H9 (cell line): ENCODE measurements around the gene XRCC2. TPM values are rescaled to one million over a fixed set of nuclear protein-coding genes. Genes with fewer than 3 reads are reported as not detected.
A peak's percentile ranks its signal among the peaks of the same experiment; 100 is the strongest.

ENCODE experiments used
- DNase-seq: peaks from one replicate; pipeline ENCODE4 v3.0.0-alpha.2; 2017
- H2AFZ ChIP-seq: one replicate; pipeline ENCODE4 v1.6.1; 2013; ENCODE audit warnings: mild to moderate bottlenecking, low read length, control low read depth, moderate library complexity
- H2AK5ac ChIP-seq: 2 replicates; pipeline ENCODE4 v1.6.1; 2013; ENCODE audit warnings: low read length, control low read depth, mixed read lengths; ENCODE audit not compliant: insufficient read length
- H2BK120ac ChIP-seq: one replicate; pipeline ENCODE4 v1.6.1; 2013; ENCODE audit warnings: low read depth, mild to moderate bottlenecking, low read length, control low read depth, inconsistent platforms; ENCODE audit not compliant: poor library complexity, severe bottlenecking
- H2BK12ac ChIP-seq: 2 replicates; pipeline ENCODE4 v1.6.1; 2013; ENCODE audit warnings: low read length, control low read depth, mixed read lengths, low read depth; ENCODE audit not compliant: insufficient read length
- H2BK15ac ChIP-seq: 2 replicates; pipeline ENCODE4 v1.6.1; 2013; ENCODE audit warnings: low read depth, low read length, control low read depth
- H2BK20ac ChIP-seq: one replicate; pipeline ENCODE4 v1.6.1; 2013; ENCODE audit warnings: low read depth, mild to moderate bottlenecking, low read length, control low read depth, inconsistent platforms; ENCODE audit not compliant: poor library complexity, severe bottlenecking
- H2BK5ac ChIP-seq: 2 replicates; pipeline ENCODE4 v1.6.1; 2013; ENCODE audit warnings: low read length, control low read depth, mixed read lengths; ENCODE audit not compliant: insufficient read length
- H3K14ac ChIP-seq: 2 replicates; pipeline ENCODE4 v1.6.1; 2013; ENCODE audit warnings: low read length, control low read depth; ENCODE audit not compliant: insufficient read depth
- H3K18ac ChIP-seq: 2 replicates; pipeline ENCODE4 v1.6.1; 2013; ENCODE audit warnings: low read depth, mild to moderate bottlenecking, mixed read lengths, low read length, control low read depth; ENCODE audit not compliant: insufficient read length
- H3K23ac ChIP-seq: 2 replicates; pipeline ENCODE4 v1.6.1; 2013; ENCODE audit warnings: low read length, control low read depth, mixed read lengths, low read depth; ENCODE audit not compliant: insufficient read length
- H3K23me2 ChIP-seq: 2 replicates; pipeline ENCODE4 v1.6.1; 2013; ENCODE audit warnings: low read depth, mild to moderate bottlenecking, mixed read lengths, low read length, control low read depth; ENCODE audit not compliant: insufficient read length, poor library complexity, severe bottlenecking
- H3K27ac ChIP-seq: 2 replicates; pipeline ENCODE4 v1.5.1; 2013; ENCODE audit warnings: low read length, control low read depth, mixed read lengths, low read depth; ENCODE audit not compliant: insufficient read length
- H3K27me3 ChIP-seq: 2 replicates; pipeline ENCODE4 v1.6.1; 2013; ENCODE audit warnings: low read length, control low read depth, inconsistent platforms; ENCODE audit not compliant: insufficient read depth
- H3K4ac ChIP-seq: 2 replicates; pipeline ENCODE4 v1.6.1; 2013; ENCODE audit warnings: low read depth, mild to moderate bottlenecking, control low read depth, inconsistent platforms, low read length, moderate library complexity
- H3K4me1 ChIP-seq: 2 replicates; pipeline ENCODE4 v1.6.1; 2013; ENCODE audit warnings: low read length, control low read depth, inconsistent platforms; ENCODE audit not compliant: insufficient read depth
- H3K4me2 ChIP-seq: 2 replicates; pipeline ENCODE4 v1.6.1; 2013; ENCODE audit warnings: low read length, control low read depth, mixed read lengths; ENCODE audit not compliant: insufficient read length, insufficient read depth
- H3K56ac ChIP-seq: 2 replicates; pipeline ENCODE4 v1.6.1; 2013; ENCODE audit warnings: low read depth, mild to moderate bottlenecking, mixed read lengths, low read length, control low read depth; ENCODE audit not compliant: insufficient read length
- H3K79me1 ChIP-seq: 2 replicates; pipeline ENCODE4 v1.6.1; 2013; ENCODE audit warnings: low read depth, mild to moderate bottlenecking, moderate library complexity, low read length, control low read depth, inconsistent platforms; ENCODE audit not compliant: insufficient read depth, poor library complexity, severe bottlenecking
- H3K79me2 ChIP-seq: 2 replicates; pipeline ENCODE4 v1.6.1; 2013; ENCODE audit warnings: low read length, control low read depth, inconsistent platforms; ENCODE audit not compliant: insufficient read depth
- H3K9ac ChIP-seq: 2 replicates; pipeline ENCODE4 v1.6.1; 2013; ENCODE audit warnings: low read length, control low read depth, mixed read lengths; ENCODE audit not compliant: insufficient read length; ENCODE audit errors: extremely low read depth
- H3K9me3 ChIP-seq: one replicate; pipeline ENCODE4 v1.6.1; 2013; ENCODE audit warnings: low read depth, low read length, inconsistent platforms; ENCODE audit not compliant: control insufficient read depth
- H3T11ph ChIP-seq: one replicate; pipeline ENCODE4 v1.6.1; 2013; ENCODE audit warnings: mild to moderate bottlenecking, low read length, control low read depth, inconsistent platforms
- H4K20me1 ChIP-seq: one replicate; pipeline ENCODE4 v1.6.1; 2013; ENCODE audit not compliant: control insufficient read depth, insufficient read length, insufficient read depth
- H4K5ac ChIP-seq: 2 replicates; pipeline ENCODE4 v1.6.1; 2013; ENCODE audit warnings: low read depth, mild to moderate bottlenecking, mixed read lengths, low read length, control low read depth; ENCODE audit not compliant: insufficient read length
- H4K8ac ChIP-seq: replicated peaks from 2 replicates; pipeline ENCODE4 v1.6.1; 2013; ENCODE audit warnings: low read length, control low read depth, mixed read lengths, low read depth; ENCODE audit not compliant: insufficient read length
- H4K91ac ChIP-seq: 2 replicates; pipeline ENCODE4 v1.6.1; 2013; ENCODE audit warnings: low read depth, mild to moderate bottlenecking, moderate library complexity, mixed read lengths, low read length, control low read depth; ENCODE audit not compliant: insufficient read length
- H3K27ac Mint-ChIP-seq, 3 experiments: 2 replicates in 2 of 3; 3 replicates in 1 of 3; pipeline ENCODE4 v1.8.0; 2020 to 2021; ENCODE audit warnings: mixed read lengths in 3 of 3, mild to moderate bottlenecking in 1 of 3, moderate library complexity in 1 of 3
- H3K27me3 Mint-ChIP-seq: 2 replicates; pipeline ENCODE4 v1.8.0; 2021; ENCODE audit warnings: low read depth, mild to moderate bottlenecking, moderate library complexity, mixed read lengths
- H3K36me3 Mint-ChIP-seq, 3 experiments: 2 replicates in 2 of 3; 3 replicates in 1 of 3; pipeline ENCODE4 v1.8.0; 2020 to 2021; ENCODE audit warnings: low read depth in 3 of 3, mixed read lengths in 3 of 3; ENCODE audit not compliant: insufficient read depth in 1 of 3
- H3K4me1 Mint-ChIP-seq, 2 experiments: 2 replicates each; pipeline ENCODE4 v1.8.0; 2020; ENCODE audit warnings: mixed read lengths in 2 of 2
- H3K4me3 Mint-ChIP-seq, 2 experiments: 2 replicates in 1 of 2; 3 replicates in 1 of 2; pipeline ENCODE4 v1.8.0; 2020 to 2021; ENCODE audit warnings: mild to moderate bottlenecking in 2 of 2, mixed read lengths in 2 of 2, moderate library complexity in 1 of 2
- H3K9me3 Mint-ChIP-seq, 2 experiments: 2 replicates in 1 of 2; 3 replicates in 1 of 2; pipeline ENCODE4 v1.8.0; 2020; ENCODE audit warnings: mild to moderate bottlenecking in 2 of 2, mixed read lengths in 2 of 2, moderate library complexity in 1 of 2
- WGBS: extraction: QIAGEN DNeasy Blood & Tissue Kit; methylation state at CpG from one replicate; pipeline ENCODE4 v1.1.7; 2013; ENCODE audit warnings: missing lambda C conversion rate, low lambda C conversion rate, mixed read lengths; ENCODE audit not compliant: insufficient read length; ENCODE audit errors: extremely low coverage; 5-methylcytosine and 5-hydroxymethylcytosine counted together
- long read RNA-seq: library from polyadenylated mRNA; unstranded; transcript quantifications from one replicate; pipeline ENCODE4 v2.0.0, GENCODE V29; 2020
- total RNA-seq: library from RNA; stranded (reverse); gene quantifications from 2 replicates; pipeline ENCODE4 v1.2.1, GENCODE V29; 2021
- TF ChIP-seq, protein P1 (sequence below): fragments of 200-600 bp; sonication (generic); conservative IDR thresholded peaks from 3 replicates; pipeline ENCODE4 v1.8.0; 2021; ENCODE audit warnings: antibody characterized with exemption, mild to moderate bottlenecking

The XRCC2 gene
- 21.1 and 22.8 TPM in 2 replicates for total RNA-seq
- long read RNA-seq, transcript XRCC2-201 (3 exons, 3,067 nt) = major isoform, 43 of 58 reads
- long read RNA-seq, partial matches to known transcripts = 0 of 58 reads
- long read RNA-seq, other reads (novel, unspliced or antisense) = 15 of 58 reads

DNA sequence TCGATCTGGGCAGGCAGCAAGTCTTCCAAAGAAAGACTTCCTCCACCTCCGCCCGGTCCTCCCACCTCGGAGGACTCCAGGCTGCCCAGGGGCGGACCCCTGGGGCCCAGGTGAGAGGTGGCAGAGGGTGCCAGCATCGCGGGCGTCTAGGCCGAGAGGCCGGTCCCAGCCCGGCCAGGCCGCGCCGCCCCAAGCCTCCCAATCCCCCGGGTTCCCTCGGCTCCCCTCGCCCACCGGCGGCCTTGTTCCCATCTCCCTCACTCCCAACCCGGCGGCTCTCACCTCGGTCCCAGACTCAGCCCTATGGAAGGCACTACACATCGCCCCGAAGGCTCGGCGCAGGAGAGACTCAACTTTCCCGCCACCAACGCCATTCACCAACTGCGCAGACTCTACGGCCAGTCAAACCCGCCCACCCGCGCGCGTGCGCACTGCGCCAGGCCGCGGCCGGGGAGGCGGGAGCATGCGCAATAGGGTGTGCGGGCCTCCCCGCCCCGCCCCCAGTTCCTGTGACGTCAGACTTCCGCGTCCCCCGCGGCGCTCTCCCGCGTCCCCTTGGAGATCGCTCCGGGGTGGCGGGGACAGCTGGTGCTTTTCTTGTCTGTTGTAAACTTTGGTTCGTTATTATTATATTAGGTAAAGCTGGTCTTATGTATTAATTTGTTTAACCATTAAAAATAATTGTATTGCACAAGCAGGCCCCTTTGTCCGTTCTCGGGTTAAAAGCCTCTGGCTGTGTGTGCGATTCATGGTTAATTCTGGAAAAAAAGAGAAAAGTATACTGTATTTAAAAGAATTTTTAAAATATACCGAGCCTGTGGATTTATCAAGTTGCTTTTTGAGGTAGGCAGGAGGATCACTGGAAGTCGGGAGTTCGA, at the start of gene XRCC2:
Gene XRCC2, minus strand, starts transcription at position 383 of the 878 bp plus-strand sequence. Its CDS starts 62 bp downstream, at position 321.
- H2AFZ ChIP-seq = no peak within 1 kb of the TSS

More for the DNA sequence above, at the start of gene XRCC2:
- Histone ChIP-seq H3K56ac (no peak within 1 kb of the TSS), H2AK5ac (no peak within 1 kb of the TSS), H3K4me1 (peaks cover 2% of the 10 kb centered on the region; the same call in 1 of the 2 replicates), H2BK120ac (peak within 1 kb of the TSS; percentile 62), H2BK20ac (no peak within 1 kb of the TSS), H2BK15ac (no peak within 1 kb of the TSS), H3K14ac (peak within 1 kb of the TSS; percentile 49; the same call in 1 of the 2 replicates), H2BK12ac (no peak within 1 kb of the TSS), H3K9ac (peak within 1 kb of the TSS; percentile 84), H3K27me3 (no peaks in the 10 kb centered on the region), H3K4ac (no peak within 1 kb of the TSS; the same call in 1 of the 2 replicates), H3K27ac (no peak within 1 kb of the TSS), H4K91ac (no peak within 1 kb of the TSS), H4K8ac (no peak within 1 kb of the TSS), H3T11ph (no peak within 1 kb of the TSS), H3K79me1 (no peaks in the 10 kb centered on the region), H3K18ac (peak within 1 kb of the TSS; percentile 58), H4K5ac (no peak within 1 kb of the TSS), H3K4me2 (peak within 1 kb of the TSS; percentile 85), H2BK5ac (no peak within 1 kb of the TSS), H3K23me2 (peaks cover 7% of the 10 kb centered on the region), H3K79me2 (peaks cover 29% of the 10 kb centered on the region; the same call in 1 of the 2 replicates), H3K23ac (no peak within 1 kb of the TSS), H4K20me1 (no peaks in the 10 kb centered on the region), H3K9me3 (no peaks in the 10 kb centered on the region)
- TF ChIP-seq, protein P1, sequence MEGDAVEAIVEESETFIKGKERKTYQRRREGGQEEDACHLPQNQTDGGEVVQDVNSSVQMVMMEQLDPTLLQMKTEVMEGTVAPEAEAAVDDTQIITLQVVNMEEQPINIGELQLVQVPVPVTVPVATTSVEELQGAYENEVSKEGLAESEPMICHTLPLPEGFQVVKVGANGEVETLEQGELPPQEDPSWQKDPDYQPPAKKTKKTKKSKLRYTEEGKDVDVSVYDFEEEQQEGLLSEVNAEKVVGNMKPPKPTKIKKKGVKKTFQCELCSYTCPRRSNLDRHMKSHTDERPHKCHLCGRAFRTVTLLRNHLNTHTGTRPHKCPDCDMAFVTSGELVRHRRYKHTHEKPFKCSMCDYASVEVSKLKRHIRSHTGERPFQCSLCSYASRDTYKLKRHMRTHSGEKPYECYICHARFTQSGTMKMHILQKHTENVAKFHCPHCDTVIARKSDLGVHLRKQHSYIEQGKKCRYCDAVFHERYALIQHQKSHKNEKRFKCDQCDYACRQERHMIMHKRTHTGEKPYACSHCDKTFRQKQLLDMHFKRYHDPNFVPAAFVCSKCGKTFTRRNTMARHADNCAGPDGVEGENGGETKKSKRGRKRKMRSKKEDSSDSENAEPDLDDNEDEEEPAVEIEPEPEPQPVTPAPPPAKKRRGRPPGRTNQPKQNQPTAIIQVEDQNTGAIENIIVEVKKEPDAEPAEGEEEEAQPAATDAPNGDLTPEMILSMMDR = no peak
- H3K27ac Mint-ChIP-seq = peak within 1 kb of the TSS; percentile 98 to 100 (median 99)
- no CpG with 5 or more reads among the region's 63 CpGs for WGBS
- DNase-seq = peak; percentile 90
- H3K4me3 Mint-ChIP-seq = peak within 1 kb of the TSS; percentile 97 to 98
- H3K9me3 Mint-ChIP-seq = no peaks in the 10 kb centered on the region; a peak in 2 of 5 replicates
- peaks cover 6% of the 10 kb centered on the region in 2 experiments for H3K4me1 Mint-ChIP-seq
- H3K27me3 Mint-ChIP-seq = peaks cover 3% of the 10 kb centered on the region; the same call in 1 of the 2 replicates
- peaks cover 11 to 16% (median 11%) of the 10 kb centered on the region in 3 experiments for H3K36me3 Mint-ChIP-seq
